T follicular helper cell (primary cell): Measurements from ENCODE around the gene KIF21A.

Experiments used
- DNase-seq: peaks from one replicate; pipeline ENCODE4 v3.0.0-alpha.2; 2020; ENCODE audit warnings: low read depth

The KIF21A gene

DNA sequence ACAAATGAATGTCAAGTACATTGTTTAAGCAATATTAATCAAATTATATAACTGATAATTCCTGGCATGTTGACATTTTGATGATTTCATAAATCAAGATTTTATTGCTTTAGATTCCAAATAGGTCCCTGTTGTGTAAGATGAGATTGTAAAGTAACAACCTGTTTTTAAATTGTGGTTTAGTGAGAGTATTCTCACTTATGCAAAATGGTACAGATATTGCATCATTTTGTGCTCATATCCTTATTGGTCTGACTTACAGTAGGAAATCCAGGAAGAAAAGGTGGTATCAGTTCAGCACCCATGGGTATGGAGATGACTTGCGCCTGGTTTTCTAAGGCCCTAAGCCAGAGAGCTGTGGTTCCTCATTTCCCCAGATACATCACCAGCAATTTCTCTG, 165.5 kb downstream of the KIF21A start:
- DNase-seq = no peak

DNA sequence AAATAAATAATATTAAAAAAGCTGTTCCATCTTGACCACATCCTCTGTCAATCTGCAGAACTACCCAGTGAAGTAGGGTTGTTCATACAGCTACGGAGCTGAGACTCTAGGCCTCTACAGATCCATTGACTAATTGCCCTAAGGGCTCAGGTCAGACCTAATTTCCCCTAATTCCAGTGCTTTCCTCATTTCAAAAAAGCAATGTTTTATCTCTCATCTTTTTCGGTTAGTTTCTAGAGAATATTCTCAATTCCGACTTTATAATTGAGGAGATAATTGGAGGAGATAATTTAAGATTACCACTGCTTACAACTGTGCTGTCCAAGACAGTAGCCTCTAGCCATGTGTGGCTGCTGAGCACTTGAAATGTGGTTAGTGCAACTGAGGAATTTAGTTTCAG, 167.1 kb downstream of the KIF21A start:
- DNase-seq = no peak

- DNase-seq = no peak
These were observed 169.9 kb downstream of the KIF21A start for GRCh38 chr12:39272871-39273655.

DNA sequence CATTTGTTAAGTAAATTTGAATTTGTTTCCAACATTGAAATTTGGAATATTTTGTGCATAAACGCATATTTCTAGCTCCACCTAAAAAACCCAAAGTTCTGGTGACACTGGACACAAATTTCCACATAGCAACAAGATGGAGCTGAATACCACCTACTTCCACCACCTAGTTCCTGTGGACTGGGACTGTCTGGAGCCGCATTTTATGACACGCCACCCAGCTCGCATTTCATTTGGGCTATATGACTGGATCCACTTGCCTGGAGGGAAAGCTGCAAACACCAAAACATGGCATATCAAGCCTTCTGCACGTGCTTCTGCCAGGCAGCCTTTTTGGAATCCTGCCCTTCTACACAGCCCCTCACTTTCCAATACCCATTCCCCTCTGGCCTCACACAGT, 173.4 kb downstream of the KIF21A start:
- no peak for DNase-seq

DNA sequence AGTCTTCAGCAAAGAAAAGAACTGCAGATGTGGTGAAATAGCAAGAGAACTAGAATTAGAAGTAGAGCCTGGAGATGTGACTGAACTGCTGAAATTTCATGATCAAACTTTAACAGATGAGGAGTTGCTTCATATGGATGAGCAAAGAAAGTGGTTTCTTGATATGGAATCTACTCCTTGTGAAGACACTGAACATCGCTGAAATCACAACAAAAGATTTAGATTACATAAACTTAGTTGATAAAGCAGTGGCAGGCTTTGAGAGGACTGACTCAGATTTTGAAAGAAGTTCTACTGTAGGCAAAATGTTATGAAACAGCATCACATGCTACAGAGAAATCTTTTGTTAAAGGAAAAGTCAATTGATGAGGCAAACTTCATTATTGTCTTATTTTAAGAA, 175.0 kb downstream of the KIF21A start:
- no peak for DNase-seq

DNA sequence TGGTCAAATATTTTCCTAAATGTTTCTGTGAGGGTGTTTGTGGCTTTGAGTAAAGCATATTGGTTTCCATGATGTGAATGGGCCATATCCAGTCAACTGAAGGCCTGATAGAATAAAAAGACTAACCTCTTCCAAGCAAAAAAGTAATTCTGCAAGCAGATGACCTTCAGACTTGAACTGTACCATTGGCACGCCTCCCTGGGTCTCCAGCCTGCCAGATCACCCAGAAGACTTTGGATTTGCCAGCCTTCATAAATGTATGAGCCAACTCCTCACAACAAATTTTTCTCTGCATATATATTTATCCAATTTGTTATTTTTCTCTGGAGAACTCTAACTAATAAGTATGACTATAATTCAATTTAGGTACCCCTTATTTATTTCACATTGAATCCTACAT, 190.3 kb downstream of the KIF21A start:
- no peak for DNase-seq
